Activated T-cell treated with anti-CD3 and anti-CD28 coated beads, Interleukin-2, amount 50 U/mL, for 4 hours (primary cell): ENCODE results near the gene COL5A2. TPM values are rescaled to one million over a fixed set of nuclear protein-coding genes. Genes with fewer than 3 reads are reported as not detected.

Source experiments
- total RNA-seq, 3 donors: library from RNA; stranded (reverse); gene quantifications; one replicate each; pipeline ENCODE4 v1.2.1, GENCODE V29; 2021

Gene COL5A2
- total RNA-seq, 3 donors from 2014 or later: 2.1 to 9.5 (median 4.4) TPM

Other genes with a start within 250 kb of the COL5A2 start
- gene COL3A1, start 205.4 kb downstream of the COL5A2 start, total RNA-seq: under 1 TPM; 0.42 to 0.76 (median 0.73) TPM